ENCODE results near the gene CLRN2.

GRCh38 chr4:17489721-17490120 is 25.2 kb upstream of the CLRN2 start:
- TF ChIP-seq, protein P1, sequence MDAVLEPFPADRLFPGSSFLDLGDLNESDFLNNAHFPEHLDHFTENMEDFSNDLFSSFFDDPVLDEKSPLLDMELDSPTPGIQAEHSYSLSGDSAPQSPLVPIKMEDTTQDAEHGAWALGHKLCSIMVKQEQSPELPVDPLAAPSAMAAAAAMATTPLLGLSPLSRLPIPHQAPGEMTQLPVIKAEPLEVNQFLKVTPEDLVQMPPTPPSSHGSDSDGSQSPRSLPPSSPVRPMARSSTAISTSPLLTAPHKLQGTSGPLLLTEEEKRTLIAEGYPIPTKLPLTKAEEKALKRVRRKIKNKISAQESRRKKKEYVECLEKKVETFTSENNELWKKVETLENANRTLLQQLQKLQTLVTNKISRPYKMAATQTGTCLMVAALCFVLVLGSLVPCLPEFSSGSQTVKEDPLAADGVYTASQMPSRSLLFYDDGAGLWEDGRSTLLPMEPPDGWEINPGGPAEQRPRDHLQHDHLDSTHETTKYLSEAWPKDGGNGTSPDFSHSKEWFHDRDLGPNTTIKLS (IDR thresholded peaks at IDR 0.05; ENCODE audit: borderline replicate concordance, low read depth), result no peak
- no peak for TF ChIP-seq IFI16 (CRISPR knock-in tag; IDR thresholded peaks at IDR 0.05)
- no peak for TF ChIP-seq VEZF1 (CRISPR knock-in tag; IDR thresholded peaks at IDR 0.05)
- no peak for TF ChIP-seq EP300 (IDR thresholded peaks at IDR 0.05; ENCODE audit: low read length)
- no peak for TF ChIP-seq TEAD4 (IDR thresholded peaks at IDR 0.05; ENCODE audit: low read length)
- no peak for TF ChIP-seq TEAD4 (CRISPR knock-in tag; IDR thresholded peaks at IDR 0.05; ENCODE audit: borderline replicate concordance)
- no peak for TF ChIP-seq ZNF444 (CRISPR knock-in tag; IDR thresholded peaks at IDR 0.05)

Measured in K562 (cell line).